Measurements from ENCODE around the gene FAM174A.

GRCh38 chr5:100539519-100539918 lies 4.3 kb downstream of the FAM174A start:
- TF ChIP-seq CHD2 (IDR thresholded peaks at IDR 0.05; ENCODE audit: low read length, partially characterized antibody) (no peak), CEBPB (IDR thresholded peaks at IDR 0.05) (no peak)
- TF ChIP-seq, protein P1, sequence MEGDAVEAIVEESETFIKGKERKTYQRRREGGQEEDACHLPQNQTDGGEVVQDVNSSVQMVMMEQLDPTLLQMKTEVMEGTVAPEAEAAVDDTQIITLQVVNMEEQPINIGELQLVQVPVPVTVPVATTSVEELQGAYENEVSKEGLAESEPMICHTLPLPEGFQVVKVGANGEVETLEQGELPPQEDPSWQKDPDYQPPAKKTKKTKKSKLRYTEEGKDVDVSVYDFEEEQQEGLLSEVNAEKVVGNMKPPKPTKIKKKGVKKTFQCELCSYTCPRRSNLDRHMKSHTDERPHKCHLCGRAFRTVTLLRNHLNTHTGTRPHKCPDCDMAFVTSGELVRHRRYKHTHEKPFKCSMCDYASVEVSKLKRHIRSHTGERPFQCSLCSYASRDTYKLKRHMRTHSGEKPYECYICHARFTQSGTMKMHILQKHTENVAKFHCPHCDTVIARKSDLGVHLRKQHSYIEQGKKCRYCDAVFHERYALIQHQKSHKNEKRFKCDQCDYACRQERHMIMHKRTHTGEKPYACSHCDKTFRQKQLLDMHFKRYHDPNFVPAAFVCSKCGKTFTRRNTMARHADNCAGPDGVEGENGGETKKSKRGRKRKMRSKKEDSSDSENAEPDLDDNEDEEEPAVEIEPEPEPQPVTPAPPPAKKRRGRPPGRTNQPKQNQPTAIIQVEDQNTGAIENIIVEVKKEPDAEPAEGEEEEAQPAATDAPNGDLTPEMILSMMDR (IDR thresholded peaks at IDR 0.05), result no peak
